HepG2 (cell line): Measurements from ENCODE around the gene CHID1. TPM values are rescaled to one million over a fixed set of nuclear protein-coding genes. Genes with fewer than 3 reads are reported as not detected.

Experiments
- ARID2 ChIP-seq: sonication (generic); formaldehyde crosslinking; IDR thresholded peaks from 2 replicates; pipeline ENCODE4 v1.8.1; 2022; ENCODE audit warnings: mild to moderate bottlenecking, missing genetic modification reagents, borderline replicate concordance
- BATF2 ChIP-seq: sonication (generic); formaldehyde crosslinking; IDR thresholded peaks from 2 replicates; pipeline ENCODE4 v1.8.0; 2022; ENCODE audit warnings: mild to moderate bottlenecking, missing genetic modification reagents, moderate library complexity
- CENPX ChIP-seq: sonication (generic); formaldehyde crosslinking; IDR thresholded peaks from 2 replicates; pipeline ENCODE4 v1.9.0; 2021; ENCODE audit warnings: mild to moderate bottlenecking, missing genetic modification reagents, moderate library complexity
- FIP1L1 ChIP-seq: fragments of 200-400 bp; formaldehyde crosslinking; IDR thresholded peaks from 2 replicates; pipeline ENCODE4 v1.6.1; 2018; ENCODE audit warnings: low read depth, mild to moderate bottlenecking, low read length, moderate library complexity, borderline replicate concordance; ENCODE audit not compliant: insufficient read depth
- KAT2B ChIP-seq: fragments of 150-350 bp; IDR thresholded peaks from 2 replicates; pipeline ENCODE4 v1.6.1; 2014; ENCODE audit warnings: low read depth, low read length, borderline replicate concordance
- NFATC3 ChIP-seq: sonication (generic); formaldehyde crosslinking; IDR thresholded peaks from 2 replicates; pipeline ENCODE4 v1.5.1; 2020; ENCODE audit warnings: mild to moderate bottlenecking, missing genetic modification reagents
- RBM39 ChIP-seq: fragments of 200-400 bp; formaldehyde crosslinking; IDR thresholded peaks from one replicate; pipeline ENCODE4 v1.6.1; 2018; ENCODE audit warnings: antibody characterized with exemption, mild to moderate bottlenecking, low read depth, low read length; ENCODE audit not compliant: poor library complexity, severe bottlenecking
- SALL2 ChIP-seq: sonication (generic); formaldehyde crosslinking; IDR thresholded peaks from 2 replicates; pipeline ENCODE4 v1.8.1; 2023; ENCODE audit warnings: mild to moderate bottlenecking, missing genetic modification reagents, inconsistent platforms
- SNRNP70 ChIP-seq: fragments of 200-400 bp; formaldehyde crosslinking; IDR thresholded peaks from 2 replicates; pipeline ENCODE4 v1.6.1; 2017; ENCODE audit warnings: mild to moderate bottlenecking, low read depth, low read length, moderate library complexity
- ZBTB4 ChIP-seq: sonication (generic); formaldehyde crosslinking; IDR thresholded peaks from 2 replicates; pipeline ENCODE4 v1.4.0; 2020; ENCODE audit warnings: missing genetic modification reagents, mild to moderate bottlenecking, borderline replicate concordance
- ZNF34 ChIP-seq: sonication (generic); formaldehyde crosslinking; IDR thresholded peaks from 2 replicates; pipeline ENCODE4 v1.4.0; 2020; ENCODE audit warnings: mild to moderate bottlenecking, missing genetic modification reagents, borderline replicate concordance
- ZNF563 ChIP-seq: sonication (generic); formaldehyde crosslinking; IDR thresholded peaks from 2 replicates; pipeline ENCODE4 v1.8.0; 2022; ENCODE audit warnings: mild to moderate bottlenecking, moderate library complexity, missing genetic modification reagents
- ZNF703 ChIP-seq: sonication (generic); formaldehyde crosslinking; IDR thresholded peaks from 2 replicates; pipeline ENCODE4 v1.5.1; 2020; ENCODE audit warnings: missing genetic modification reagents, mild to moderate bottlenecking, moderate library complexity, borderline replicate concordance
- ZNF782 ChIP-seq: sonication (generic); formaldehyde crosslinking; IDR thresholded peaks from 2 replicates; pipeline ENCODE4 v1.4.0; 2020; ENCODE audit warnings: missing genetic modification reagents, mild to moderate bottlenecking, borderline replicate concordance
- polyA plus RNA-seq, 8 experiments: library from polyadenylated mRNA; depleted of rRNA in 3 of 8; stranded (reverse) in 7 of 8; unstranded in 1 of 8; fragments of >200 nt; fragmentation: Illumina TruSeq in 4 of 8; extraction: Trizol in 4 of 8; gene quantifications; 2 replicates each; pipeline versions ENCODE4 v1.2.1 to v1.2.3, GENCODE V29; 2011 to 2016; ENCODE audit warnings: low read depth in 4 of 8, missing spikeins in 1 of 8, mixed read lengths in 1 of 8; ENCODE audit not compliant: insufficient read depth in 1 of 8
- total RNA-seq, 5 experiments: library from RNA; depleted of rRNA; stranded (reverse); fragments of >200 nt; fragmentation: Illumina TruSeq; extraction: Trizol; gene quantifications; 2 replicates each; pipeline ENCODE4 v1.2.3, GENCODE V29; 2016; ENCODE audit warnings: low read depth in 1 of 5
- TF ChIP-seq, protein P1 (sequence below): IDR thresholded peaks from 2 replicates; pipeline ENCODE4 v1.6.1; 2016; ENCODE audit warnings: missing compliant biosample characterization, missing genetic modification reagents, borderline replicate concordance
- TF ChIP-seq, protein P2 (sequence below): sonication (generic); formaldehyde crosslinking; IDR thresholded peaks from 2 replicates; pipeline ENCODE4 v1.5.0; 2020; ENCODE audit warnings: missing genetic modification reagents
- TF ChIP-seq, protein P3 (sequence below): sonication (generic); formaldehyde crosslinking; conservative IDR thresholded peaks from 2 replicates; pipeline ENCODE4 v1.8.0; 2022; ENCODE audit warnings: low read depth, missing genetic modification reagents

The CHID1 gene
- total and polyA plus RNA-seq, 2 of the 13 experiments (the other 11 are each of a cell fraction or from before 2014, with no cell fraction given): 65.1 to 93.6 TPM

GRCh38 chr11:838441-839279 lies 72.0 kb downstream of the CHID1 start (continued):
- TF ChIP-seq ZBTB4 (CRISPR knock-in tag) (peak; percentile 58; the same call in 1 of the 2 replicates), SALL2 (CRISPR knock-in tag) (no peak), KAT2B (no peak), ZNF782 (CRISPR knock-in tag) (no peak), NFATC3 (CRISPR knock-in tag) (no peak), ZNF703 (CRISPR knock-in tag) (no peak), BATF2 (CRISPR knock-in tag) (no peak), ARID2 (CRISPR knock-in tag) (no peak), SNRNP70 (no peak), FIP1L1 (no peak), CENPX (no peak), ZNF34 (0 out of 2 replicates have a peak, but pooled peaks have one; percentile 34), RBM39 (peak; percentile 20), ZNF563 (peak; percentile 39; the same call in 1 of the 2 replicates)
- TF ChIP-seq, protein P1, sequence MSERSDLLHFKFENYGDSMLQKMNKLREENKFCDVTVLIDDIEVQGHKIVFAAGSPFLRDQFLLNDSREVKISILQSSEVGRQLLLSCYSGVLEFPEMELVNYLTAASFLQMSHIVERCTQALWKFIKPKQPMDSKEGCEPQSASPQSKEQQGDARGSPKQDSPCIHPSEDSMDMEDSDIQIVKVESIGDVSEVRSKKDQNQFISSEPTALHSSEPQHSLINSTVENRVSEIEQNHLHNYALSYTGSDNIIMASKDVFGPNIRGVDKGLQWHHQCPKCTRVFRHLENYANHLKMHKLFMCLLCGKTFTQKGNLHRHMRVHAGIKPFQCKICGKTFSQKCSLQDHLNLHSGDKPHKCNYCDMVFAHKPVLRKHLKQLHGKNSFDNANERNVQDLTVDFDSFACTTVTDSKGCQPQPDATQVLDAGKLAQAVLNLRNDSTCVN: no peak
- TF ChIP-seq, protein P2, sequence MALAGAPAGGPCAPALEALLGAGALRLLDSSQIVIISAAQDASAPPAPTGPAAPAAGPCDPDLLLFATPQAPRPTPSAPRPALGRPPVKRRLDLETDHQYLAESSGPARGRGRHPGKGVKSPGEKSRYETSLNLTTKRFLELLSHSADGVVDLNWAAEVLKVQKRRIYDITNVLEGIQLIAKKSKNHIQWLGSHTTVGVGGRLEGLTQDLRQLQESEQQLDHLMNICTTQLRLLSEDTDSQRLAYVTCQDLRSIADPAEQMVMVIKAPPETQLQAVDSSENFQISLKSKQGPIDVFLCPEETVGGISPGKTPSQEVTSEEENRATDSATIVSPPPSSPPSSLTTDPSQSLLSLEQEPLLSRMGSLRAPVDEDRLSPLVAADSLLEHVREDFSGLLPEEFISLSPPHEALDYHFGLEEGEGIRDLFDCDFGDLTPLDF (CRISPR knock-in tag): no peak
- TF ChIP-seq, protein P3, sequence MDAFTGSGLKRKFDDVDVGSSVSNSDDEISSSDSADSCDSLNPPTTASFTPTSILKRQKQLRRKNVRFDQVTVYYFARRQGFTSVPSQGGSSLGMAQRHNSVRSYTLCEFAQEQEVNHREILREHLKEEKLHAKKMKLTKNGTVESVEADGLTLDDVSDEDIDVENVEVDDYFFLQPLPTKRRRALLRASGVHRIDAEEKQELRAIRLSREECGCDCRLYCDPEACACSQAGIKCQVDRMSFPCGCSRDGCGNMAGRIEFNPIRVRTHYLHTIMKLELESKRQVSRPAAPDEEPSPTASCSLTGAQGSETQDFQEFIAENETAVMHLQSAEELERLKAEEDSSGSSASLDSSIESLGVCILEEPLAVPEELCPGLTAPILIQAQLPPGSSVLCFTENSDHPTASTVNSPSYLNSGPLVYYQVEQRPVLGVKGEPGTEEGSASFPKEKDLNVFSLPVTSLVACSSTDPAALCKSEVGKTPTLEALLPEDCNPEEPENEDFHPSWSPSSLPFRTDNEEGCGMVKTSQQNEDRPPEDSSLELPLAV: no peak
